ENCODE measurements around the gene UBFD1.
"Not testable (repeated sequence)": the region's sequence is repeated elsewhere in the genome, so short reads cannot be mapped to it uniquely, and the experiment has no call there.

UBFD1 gene

DNA sequence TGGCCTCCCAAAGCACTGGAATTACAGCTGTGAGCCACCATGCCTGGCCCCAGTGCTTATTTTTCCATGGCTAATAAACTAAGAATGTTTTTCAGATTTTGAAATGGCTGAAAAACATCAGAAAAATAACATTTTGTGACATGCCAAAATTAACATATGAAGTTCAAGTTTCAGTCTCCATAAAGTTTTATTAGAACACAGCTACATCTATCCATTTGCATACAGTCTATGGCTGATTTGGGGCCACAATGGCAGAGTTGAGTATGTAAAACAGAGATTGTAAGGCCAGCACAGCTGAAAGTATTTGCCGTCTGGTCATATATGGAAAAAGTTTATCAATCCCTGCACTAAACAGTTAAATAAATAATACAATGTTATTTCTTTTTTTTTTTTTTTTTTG is 52.4 kb downstream of the UBFD1 start:
- DNase-seq (ENCODE audit: low spot score): no peak

GRCh38 chr16:23610905-23611304 is 53.4 kb downstream of the UBFD1 start:
- not testable (repeated sequence) for DNase-seq (ENCODE audit: low spot score)

DNA sequence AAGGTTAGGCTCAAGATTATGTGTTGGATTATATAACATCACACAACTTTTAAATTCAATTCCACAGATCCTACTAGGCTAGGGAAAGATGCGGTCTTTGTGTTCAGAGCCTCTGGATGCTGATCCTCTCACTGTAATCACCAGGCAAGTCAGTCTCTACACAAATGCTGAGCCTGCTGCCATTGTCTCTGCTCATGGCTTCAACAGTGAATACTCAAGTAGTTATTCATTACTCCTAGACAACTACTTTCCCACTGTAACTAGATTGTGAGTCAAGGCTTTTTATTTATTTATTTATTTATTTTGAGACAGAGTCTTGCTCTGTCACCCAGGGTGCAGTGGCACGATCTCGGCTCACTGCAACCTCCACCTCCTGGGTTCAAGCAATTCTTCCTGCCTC is 54.4 kb downstream of the UBFD1 start:
- DNase-seq (ENCODE audit: low spot score): no peak

DNA sequence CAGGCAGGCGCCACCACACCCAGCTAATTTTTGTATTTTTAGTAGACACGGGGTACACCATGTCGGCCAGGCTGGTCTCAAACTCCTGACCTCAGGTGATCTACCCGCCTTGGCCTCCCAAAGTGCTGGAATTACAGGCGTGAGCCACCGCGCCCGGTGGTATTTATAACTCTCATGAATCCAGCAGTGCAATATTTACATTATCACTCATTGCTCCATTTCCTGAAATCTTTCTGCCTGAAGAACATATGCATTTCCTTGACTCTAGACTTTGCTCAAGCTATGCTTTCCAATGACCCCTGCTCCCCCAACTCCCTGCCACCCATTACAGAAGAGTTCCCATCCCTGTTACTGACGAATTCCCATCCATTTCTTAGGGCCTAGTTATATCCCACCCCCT is 58.3 kb downstream of the UBFD1 start:
- DNase-seq (ENCODE audit: low spot score): no peak
